Mucosa of descending colon (tissue), 3 donors: ENCODE results near the gene POU3F3. TPM values are rescaled to one million over a fixed set of nuclear protein-coding genes. Genes with fewer than 3 reads are reported as not detected.

Source experiments
- ATAC-seq: fragments of 200-7000 bp; cut with Tn5 transposase; one replicate; pipeline ENCODE4 v1.9.1; 2020; ENCODE audit warnings: mild to moderate bottlenecking, moderate library complexity
- DNase-seq, 3 donors: peaks; one replicate each; pipeline ENCODE4 v3.0.0-alpha.2; 2020
- H3K36me3 ChIP-seq: fragments of 200-600 bp; one replicate; pipeline ENCODE4 v1.8.0; 2021; ENCODE audit warnings: low read depth, mild to moderate bottlenecking
- H3K4me1 ChIP-seq: fragments of 200-600 bp; one replicate; pipeline ENCODE4 v1.8.0; 2021; ENCODE audit warnings: low read depth, mild to moderate bottlenecking
- H3K4me3 ChIP-seq: fragments of 200-600 bp; one replicate; pipeline ENCODE4 v1.8.0; 2021; ENCODE audit warnings: mild to moderate bottlenecking
- H3K9me3 ChIP-seq: fragments of 200-600 bp; one replicate; pipeline ENCODE4 v1.8.0; 2021; ENCODE audit warnings: mild to moderate bottlenecking
- intact Hi-C, 2 donors: fragments of 100-400 bp; cut with DNase I in 1 of 2; cut with micrococcal nuclease in 1 of 2; formaldehyde crosslinking; loops; one replicate each; pipeline versions ENCODE4 v1.11.0 to v1.11.1; 2022; cut with DNase I, micrococcal nuclease
- total RNA-seq, 3 donors: library from RNA; stranded (reverse); fragmentation: NEBNext Ultra II Directional in 2 of 3; extraction: Animal tissue kit (Norgen Biotek cat#: 25700) in 2 of 3; gene quantifications; one replicate each; pipeline versions ENCODE4 v1.2.1 to v1.2.4, GENCODE V29; 2021 to 2023
- TF ChIP-seq, protein P1 (sequence below): fragments of 200-600 bp; IDR thresholded peaks from one replicate; pipeline ENCODE4 v1.8.0; 2022; ENCODE audit warnings: antibody characterized with exemption, mild to moderate bottlenecking
- donor health status: DM: no; HTN: no; CAD: no; lungs with moderate emphysema.
- donor health status: DM: no; HTN: no; CAD: no.
- donor health status: DM: no; HTN: yes; CAD: no.

The POU3F3 gene
- total RNA-seq, 3 donors from 2014 or later: 0.12 to 1.4 (median 0.14) TPM

DNA sequence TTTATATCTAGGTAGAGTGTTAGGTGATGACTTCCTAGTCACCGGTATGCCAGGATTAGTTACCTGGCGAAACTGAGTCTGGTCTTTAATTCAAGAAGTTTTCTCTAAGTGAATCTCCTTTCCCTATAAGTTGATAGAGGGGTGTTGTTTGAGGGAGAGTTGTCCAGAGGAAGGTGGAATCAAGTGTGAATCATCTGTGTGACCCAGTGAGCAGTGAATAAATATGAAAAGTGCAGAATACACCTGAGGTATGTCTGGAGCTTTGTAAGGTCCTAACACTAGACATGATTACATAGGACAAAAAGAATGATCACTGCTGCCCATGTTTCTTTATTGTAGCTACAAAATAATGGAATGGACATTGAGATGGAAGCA lies 11.2 kb downstream of the POU3F3 start:
- H3K4me1 ChIP-seq: peaks cover 7% of the 10 kb centered on the region
- H3K36me3 ChIP-seq: no peaks in the 10 kb centered on the region
- DNase-seq: no peak
- ATAC-seq: no peak
- TF ChIP-seq, protein P1, sequence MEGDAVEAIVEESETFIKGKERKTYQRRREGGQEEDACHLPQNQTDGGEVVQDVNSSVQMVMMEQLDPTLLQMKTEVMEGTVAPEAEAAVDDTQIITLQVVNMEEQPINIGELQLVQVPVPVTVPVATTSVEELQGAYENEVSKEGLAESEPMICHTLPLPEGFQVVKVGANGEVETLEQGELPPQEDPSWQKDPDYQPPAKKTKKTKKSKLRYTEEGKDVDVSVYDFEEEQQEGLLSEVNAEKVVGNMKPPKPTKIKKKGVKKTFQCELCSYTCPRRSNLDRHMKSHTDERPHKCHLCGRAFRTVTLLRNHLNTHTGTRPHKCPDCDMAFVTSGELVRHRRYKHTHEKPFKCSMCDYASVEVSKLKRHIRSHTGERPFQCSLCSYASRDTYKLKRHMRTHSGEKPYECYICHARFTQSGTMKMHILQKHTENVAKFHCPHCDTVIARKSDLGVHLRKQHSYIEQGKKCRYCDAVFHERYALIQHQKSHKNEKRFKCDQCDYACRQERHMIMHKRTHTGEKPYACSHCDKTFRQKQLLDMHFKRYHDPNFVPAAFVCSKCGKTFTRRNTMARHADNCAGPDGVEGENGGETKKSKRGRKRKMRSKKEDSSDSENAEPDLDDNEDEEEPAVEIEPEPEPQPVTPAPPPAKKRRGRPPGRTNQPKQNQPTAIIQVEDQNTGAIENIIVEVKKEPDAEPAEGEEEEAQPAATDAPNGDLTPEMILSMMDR: no peak
- H3K9me3 ChIP-seq: no peaks in the 10 kb centered on the region
- H3K4me3 ChIP-seq: no peak overlapping the region
- intact Hi-C loops: no loop called here

DNA sequence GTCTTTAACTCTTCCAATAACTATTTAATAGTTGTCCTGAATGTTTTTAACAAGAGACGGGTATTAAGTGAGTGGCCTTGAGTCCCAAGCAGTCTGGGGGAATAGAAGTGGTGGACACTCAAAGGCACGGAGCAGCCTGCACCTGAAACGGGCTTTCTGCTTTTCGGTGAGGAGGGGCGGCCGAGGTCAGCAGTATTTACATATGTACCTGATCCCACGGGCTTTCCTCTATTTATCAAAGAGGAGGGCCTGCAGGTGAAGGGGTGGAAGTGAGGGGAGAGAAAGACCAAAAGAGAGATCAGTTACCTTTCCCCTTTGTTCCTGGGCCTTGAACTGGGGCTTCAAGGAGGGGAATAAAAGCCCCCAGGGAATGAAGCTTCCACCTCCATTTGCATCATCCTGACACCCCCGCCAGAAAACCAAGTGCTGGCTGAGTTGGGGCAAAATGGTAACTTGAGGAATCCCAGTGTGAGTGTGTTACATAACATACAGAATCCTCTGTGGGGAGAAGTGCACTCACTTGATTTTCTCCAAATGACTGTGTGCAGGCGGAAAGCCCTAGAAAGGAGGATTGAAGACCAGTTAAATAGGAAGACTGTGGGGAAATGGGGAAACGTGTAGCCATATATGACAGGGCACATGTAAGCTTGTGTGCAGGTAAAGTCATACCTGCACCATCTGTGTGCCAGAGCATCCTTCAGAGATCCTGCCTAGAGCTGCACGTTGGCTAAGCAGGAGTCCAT lies 12.4 kb downstream of the POU3F3 start:
- intact Hi-C loops: no loop called here
- H3K36me3 ChIP-seq: no peaks in the 10 kb centered on the region
- TF ChIP-seq, protein P1: no peak
- H3K4me3 ChIP-seq: no peak overlapping the region
- H3K4me1 ChIP-seq: peaks cover 7% of the 10 kb centered on the region
- no peaks in the 10 kb centered on the region for H3K9me3 ChIP-seq
- ATAC-seq (no peak), DNase-seq (no peak)

DNA sequence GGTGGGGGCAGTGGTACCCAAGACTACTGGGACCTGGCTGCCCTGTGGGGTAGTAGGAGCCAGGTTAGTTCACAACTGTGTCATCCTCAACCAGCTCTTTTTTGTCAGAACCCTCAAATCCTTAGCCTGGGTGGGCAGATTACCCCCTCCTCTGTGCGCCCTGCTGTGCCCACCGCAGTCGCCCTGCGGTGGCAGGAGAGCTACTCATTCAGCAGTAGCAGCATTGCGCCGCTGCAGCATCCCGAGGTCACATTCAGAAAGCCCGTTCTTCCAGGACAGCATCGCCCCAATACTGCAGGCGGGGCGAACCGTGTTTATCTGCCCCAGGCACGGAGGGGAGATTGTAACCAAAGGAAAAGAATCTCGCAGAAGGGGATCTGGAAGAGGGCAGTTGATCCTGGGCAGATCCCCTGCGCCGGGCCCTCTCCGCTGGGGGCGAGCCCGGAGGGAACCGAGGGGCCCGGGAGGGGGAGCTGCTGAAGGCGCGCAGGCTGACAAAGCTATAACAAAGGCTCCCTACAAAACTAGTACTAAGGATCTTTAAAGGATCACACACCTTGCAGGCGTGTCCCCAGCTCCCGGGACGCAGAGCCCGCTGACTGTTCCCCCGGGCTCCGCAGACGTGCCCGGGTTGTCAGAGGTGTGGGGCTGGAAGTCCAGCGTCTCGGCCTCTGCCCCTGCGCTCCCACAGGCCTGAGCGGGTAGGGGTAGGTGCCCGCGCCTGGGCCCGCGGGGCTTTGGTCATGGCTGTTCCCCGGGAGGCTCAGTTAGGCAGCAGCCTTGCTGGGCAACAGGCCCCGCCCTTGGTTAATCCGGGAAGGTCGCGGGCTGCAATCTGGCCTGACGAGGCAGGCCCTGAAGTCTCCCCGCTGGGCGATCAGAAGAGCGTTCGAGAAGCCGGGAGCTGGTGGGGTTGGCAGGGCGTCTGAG lies 13.2 kb downstream of the POU3F3 start:
- intact Hi-C loops: no loop called here
- TF ChIP-seq, protein P1: no peak
- no peak overlapping the region for H3K4me3 ChIP-seq
- no peak for DNase-seq
- H3K4me1 ChIP-seq: peaks cover 7% of the 10 kb centered on the region
- ATAC-seq: no peak
- H3K36me3 ChIP-seq: no peaks in the 10 kb centered on the region
- H3K9me3 ChIP-seq: no peaks in the 10 kb centered on the region

DNA sequence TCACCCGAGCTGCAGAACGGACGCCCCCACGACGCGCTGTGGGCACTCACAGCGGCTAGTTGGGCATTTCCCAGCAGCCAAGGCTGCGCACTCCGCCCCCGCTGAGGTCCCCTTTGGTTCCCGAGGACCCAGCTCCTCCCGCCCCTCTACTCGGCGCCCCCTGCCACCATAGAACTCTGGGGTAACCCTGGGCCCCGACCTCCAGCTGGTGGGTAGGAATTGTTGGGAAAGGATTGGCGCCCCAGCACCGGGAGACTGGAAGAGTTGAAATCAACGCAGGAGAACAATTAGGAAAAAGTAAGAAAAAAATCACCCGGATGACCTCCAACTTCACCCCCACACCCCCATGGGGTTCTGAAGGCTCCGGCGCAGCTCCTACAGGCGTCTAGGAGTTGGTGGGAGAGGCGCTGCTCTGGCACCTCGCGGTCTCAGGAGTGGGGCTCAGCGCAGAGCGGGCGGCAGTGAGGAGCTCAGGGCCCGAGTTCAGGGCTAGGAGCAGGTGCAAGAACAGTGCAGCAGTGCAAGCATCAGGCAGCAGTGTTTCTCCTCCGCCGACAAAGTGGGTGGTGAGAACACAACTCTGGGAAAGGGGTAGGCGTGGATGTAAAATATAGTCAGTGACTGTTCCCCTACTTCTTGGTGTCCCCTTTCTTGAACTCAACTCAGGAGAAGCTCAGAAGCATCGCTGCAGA lies 14.0 kb downstream of the POU3F3 start:
- DNase-seq: no peak
- Histone ChIP-seq H3K9me3 (no peaks in the 10 kb centered on the region), H3K4me3 (no peak overlapping the region), H3K4me1 (peaks cover 9% of the 10 kb centered on the region), H3K36me3 (no peaks in the 10 kb centered on the region)
- ATAC-seq: no peak
- intact Hi-C loops: no loop called here
- TF ChIP-seq, protein P1: no peak

DNA sequence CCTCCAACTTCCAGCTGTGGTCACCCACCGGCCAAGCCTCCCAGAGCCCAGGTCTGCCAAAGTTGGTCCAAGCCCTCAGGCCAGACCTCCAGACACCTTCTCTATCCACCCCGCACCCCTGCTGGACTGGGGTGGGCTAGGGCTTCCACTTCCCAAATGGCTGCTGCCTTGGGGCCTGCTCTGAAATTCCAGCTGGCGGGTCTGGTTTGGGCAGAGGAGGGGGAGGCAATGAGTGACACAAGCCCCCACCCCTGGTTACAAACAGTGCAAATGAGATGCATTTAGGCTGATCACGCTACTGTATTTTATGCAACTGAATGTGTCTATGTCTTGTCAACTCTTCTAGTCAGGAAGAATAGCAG lies 14.6 kb downstream of the POU3F3 start:
- peaks cover 10% of the 10 kb centered on the region for H3K4me1 ChIP-seq
- ATAC-seq (no peak), DNase-seq (no peak)
- intact Hi-C loops: no loop called here
- no peaks in the 10 kb centered on the region for H3K9me3 ChIP-seq
- no peak overlapping the region for H3K4me3 ChIP-seq
- TF ChIP-seq, protein P1: no peak
- no peaks in the 10 kb centered on the region for H3K36me3 ChIP-seq
